ENCODE data around the gene EHD1.

EHD1 gene

GRCh38 chr11:64857485-64857884 lies 20.9 kb downstream of the EHD1 start:
- H3K4me1 Mint-ChIP-seq = peaks cover 19% of the 10 kb centered on the region
- H3K27me3 Mint-ChIP-seq (ENCODE audit: low read depth) = no peaks in the 10 kb centered on the region
- no peak overlapping the region for H3K27ac Mint-ChIP-seq
- TF ChIP-seq CTCF (IDR thresholded peaks at IDR 0.05; ENCODE audit: unreplicated experiment in 3 of 3) = no peak
- H3K9me3 Mint-ChIP-seq = no peaks in the 10 kb centered on the region
- H3K4me3 Mint-ChIP-seq = no peak overlapping the region
- H3K36me3 Mint-ChIP-seq (ENCODE audit: low read depth) = peaks cover 20% of the 10 kb centered on the region

DNA sequence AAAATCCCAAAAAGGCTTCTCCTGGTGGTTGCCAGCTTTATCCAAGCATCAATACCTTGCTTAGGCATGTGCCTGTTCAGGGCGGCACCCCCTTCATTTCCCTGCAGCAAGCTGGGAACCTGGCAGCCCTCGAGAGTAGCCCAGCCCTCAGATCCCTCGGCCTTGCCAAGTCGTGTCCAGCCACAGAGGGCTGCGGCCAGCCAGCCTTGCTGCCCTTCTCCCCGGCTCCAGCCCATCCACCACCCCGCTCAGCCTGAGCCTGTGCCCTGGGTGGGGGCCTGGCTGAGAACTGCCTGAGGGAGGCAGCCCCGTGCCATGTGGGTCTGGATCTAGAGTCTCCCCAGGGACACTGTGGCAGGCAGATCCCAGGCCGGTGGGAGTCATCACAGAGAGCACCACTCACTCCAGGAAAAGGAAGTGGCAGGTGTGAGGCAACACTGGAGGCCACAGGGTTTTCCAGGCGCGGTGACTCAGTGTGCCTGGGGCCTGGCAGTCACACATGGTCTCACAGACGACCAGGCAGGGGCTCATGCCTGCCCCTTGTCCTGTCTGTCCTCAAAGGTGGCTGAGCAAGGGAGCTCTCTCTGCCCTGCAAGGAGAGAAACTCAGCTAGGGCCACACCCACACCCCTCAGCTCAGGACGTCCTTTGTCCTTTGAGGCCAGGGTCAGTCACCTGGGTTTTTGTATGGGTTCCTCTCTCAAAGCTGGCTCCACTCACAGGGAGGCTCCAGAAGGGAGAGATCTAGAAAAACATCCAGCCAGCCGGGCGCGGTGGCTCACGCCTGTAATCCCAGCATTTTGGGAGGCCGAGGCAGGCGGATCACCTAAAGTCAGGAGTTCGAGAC lies 21.8 kb downstream of the EHD1 start:
- H3K36me3 Mint-ChIP-seq (ENCODE audit: low read depth) = peaks cover 20% of the 10 kb centered on the region
- no peak for TF ChIP-seq CTCF (IDR thresholded peaks at IDR 0.05; ENCODE audit: unreplicated experiment in 3 of 3)
- H3K4me1 Mint-ChIP-seq = peaks cover 16% of the 10 kb centered on the region
- H3K4me3 Mint-ChIP-seq = no peak overlapping the region
- no peak overlapping the region for H3K27ac Mint-ChIP-seq
- H3K9me3 Mint-ChIP-seq = no peaks in the 10 kb centered on the region
- H3K27me3 Mint-ChIP-seq (ENCODE audit: low read depth) = no peaks in the 10 kb centered on the region

- Mint-ChIP-seq H3K4me1 (peaks cover 17% of the 10 kb centered on the region), H3K4me3 (no peak overlapping the region), H3K36me3 (ENCODE audit: low read depth) (peaks cover 20% of the 10 kb centered on the region), H3K27me3 (ENCODE audit: low read depth) (no peaks in the 10 kb centered on the region), H3K9me3 (no peaks in the 10 kb centered on the region), H3K27ac (peak overlapping the region in 1 of 3 experiments; percentile 42)
- no peak for TF ChIP-seq CTCF (IDR thresholded peaks at IDR 0.05; ENCODE audit: unreplicated experiment in 3 of 3)
Measured at GRCh38 chr11:64855596-64856304, 22.7 kb downstream of the EHD1 start.

GRCh38 chr11:64854534-64855502 lies 23.6 kb downstream of the EHD1 start:
- Mint-ChIP-seq H3K9me3 (no peaks in the 10 kb centered on the region), H3K4me3 (peak overlapping the region in 1 of 3 experiments; percentile 30), H3K27me3 (ENCODE audit: low read depth) (no peaks in the 10 kb centered on the region), H3K4me1 (peaks cover 13% of the 10 kb centered on the region), H3K36me3 (ENCODE audit: low read depth) (peaks cover 16% of the 10 kb centered on the region), H3K27ac (peak overlapping the region in 1 of 3 experiments; percentile 42)
- TF ChIP-seq CTCF (IDR thresholded peaks at IDR 0.05; ENCODE audit: unreplicated experiment in 3 of 3) = no peak

DNA sequence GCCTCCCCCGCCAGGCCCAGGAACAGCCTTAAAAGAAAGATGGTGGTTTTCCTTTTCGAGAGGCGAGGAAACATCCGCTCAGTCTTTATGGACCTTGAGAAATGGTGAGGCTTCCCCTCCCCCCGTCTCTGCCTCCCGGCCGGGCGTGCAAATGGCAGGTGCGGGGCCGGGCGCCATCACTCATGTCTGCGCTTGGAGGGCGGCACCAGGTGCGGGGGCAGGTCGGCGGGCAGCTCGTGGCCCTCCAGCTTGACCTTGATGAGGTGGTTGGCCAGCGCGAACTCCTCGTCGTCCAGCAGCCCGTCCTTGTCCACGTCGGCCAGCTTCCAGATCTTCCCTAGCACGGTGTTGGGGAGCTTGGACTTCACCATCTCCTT lies 24.3 kb downstream of the EHD1 start:
- H3K27me3 Mint-ChIP-seq (ENCODE audit: low read depth) = no peaks in the 10 kb centered on the region
- H3K4me3 Mint-ChIP-seq = no peak overlapping the region
- no peaks in the 10 kb centered on the region for H3K9me3 Mint-ChIP-seq
- no peak for TF ChIP-seq CTCF (IDR thresholded peaks at IDR 0.05; ENCODE audit: unreplicated experiment in 3 of 3)
- H3K36me3 Mint-ChIP-seq (ENCODE audit: low read depth) = peaks cover 12% of the 10 kb centered on the region
- H3K27ac Mint-ChIP-seq = no peak overlapping the region
- H3K4me1 Mint-ChIP-seq = peaks cover 13% of the 10 kb centered on the region
